ENCODE measurements around the gene PNMA8B.
"Not testable (repeated sequence)": the region's sequence is repeated elsewhere in the genome, so short reads cannot be mapped to it uniquely, and the experiment has no call there.

PNMA8B gene

DNA sequence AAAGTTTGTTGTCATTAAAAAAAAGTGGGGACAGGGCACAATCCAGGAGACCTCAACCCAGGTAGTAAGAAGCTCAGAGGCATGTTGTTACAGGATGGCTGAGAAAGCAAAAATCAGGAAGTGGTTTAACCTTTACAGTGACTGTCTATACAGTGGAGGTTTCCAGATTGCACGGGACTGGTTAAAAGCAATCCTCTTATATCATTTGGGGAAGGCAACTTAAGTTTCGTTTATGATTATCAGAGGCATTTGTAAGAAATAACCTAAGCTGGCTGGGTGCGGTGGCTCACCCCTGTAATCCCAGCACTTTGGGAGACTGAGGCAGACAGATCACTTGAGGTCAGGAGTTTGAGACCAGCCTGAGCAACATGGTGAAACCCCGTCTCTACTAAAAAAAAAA is 27.3 kb upstream of the PNMA8B start:
- not testable (repeated sequence) for DNase-seq
- peaks cover 62% of the 10 kb centered on the region for H3K4me1 Mint-ChIP-seq (ENCODE audit: low read depth)
- H3K9me3 Mint-ChIP-seq: peaks cover 22% of the 10 kb centered on the region

DNA sequence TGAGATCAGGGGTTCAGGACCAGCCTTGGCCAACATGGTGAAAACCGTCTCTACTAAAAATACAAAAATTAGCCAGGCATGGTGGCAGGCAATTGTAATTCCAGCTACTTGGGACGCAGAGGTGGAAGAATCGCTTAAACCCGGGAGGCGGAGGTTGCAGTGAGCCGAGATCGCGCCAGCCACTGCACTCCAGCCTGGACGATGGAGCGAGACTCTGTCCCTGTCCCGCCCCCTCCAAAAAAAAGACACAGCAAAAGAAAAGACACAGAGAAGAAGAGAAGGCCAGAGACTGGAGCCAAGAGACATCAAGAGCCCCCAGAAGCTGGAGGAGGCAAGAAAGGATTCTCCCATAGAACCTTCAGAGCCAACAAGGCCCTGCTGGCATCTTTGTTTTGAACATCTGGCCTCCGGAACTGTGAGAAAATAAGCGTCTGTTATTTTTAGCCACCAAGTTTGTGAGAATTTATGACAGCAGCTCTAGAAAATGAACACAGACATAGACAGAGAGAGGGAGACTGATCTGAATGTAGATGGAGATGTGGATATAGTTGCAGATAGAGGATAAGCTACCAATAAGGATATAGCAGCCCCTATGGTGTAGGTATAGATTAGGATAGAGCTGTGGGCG is 25.7 kb upstream of the PNMA8B start:
- Mint-ChIP-seq H3K27me3 (no peaks in the 10 kb centered on the region), H3K4me3 (no peak overlapping the region), H3K27ac (peak overlapping the region; percentile 4), H3K36me3 (ENCODE audit: low read depth) (peaks cover 10% of the 10 kb centered on the region), H3K4me1 (ENCODE audit: low read depth) (peaks cover 62% of the 10 kb centered on the region), H3K9me3 (peaks cover 20% of the 10 kb centered on the region)
- no peak for DNase-seq

More for the DNA sequence above, 27.3 kb upstream of the PNMA8B start:
- H3K27me3 Mint-ChIP-seq, H3K4me3 Mint-ChIP-seq: not testable (repeated sequence)
- H3K36me3 Mint-ChIP-seq (ENCODE audit: low read depth): peaks cover 10% of the 10 kb centered on the region
- H3K27ac Mint-ChIP-seq: peak overlapping the region; percentile 90

DNA sequence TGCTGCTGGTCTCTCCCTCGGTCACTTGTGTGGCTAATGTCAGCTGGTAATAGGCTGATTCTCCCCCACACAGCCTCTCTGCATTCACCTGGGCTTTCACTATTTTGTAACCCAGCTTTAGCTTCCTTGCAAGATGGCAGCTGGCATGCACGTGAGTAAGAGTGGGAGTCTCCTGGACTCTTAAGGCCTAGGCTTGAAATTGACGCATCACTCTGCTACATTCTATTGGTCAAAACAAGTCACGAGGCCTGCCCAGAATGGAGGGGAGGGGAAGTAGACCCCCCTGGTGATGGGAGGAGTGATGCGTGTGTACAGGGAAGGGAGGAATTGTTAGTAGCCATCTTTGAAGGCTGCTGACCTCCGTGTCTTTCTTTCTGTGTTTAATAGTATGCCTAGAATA is 24.9 kb upstream of the PNMA8B start:
- no peak overlapping the region for H3K4me3 Mint-ChIP-seq
- DNase-seq: no peak
- peaks cover 15% of the 10 kb centered on the region for H3K9me3 Mint-ChIP-seq
- H3K36me3 Mint-ChIP-seq (ENCODE audit: low read depth): peaks cover 8% of the 10 kb centered on the region
- H3K27me3 Mint-ChIP-seq: no peaks in the 10 kb centered on the region
- H3K4me1 Mint-ChIP-seq (ENCODE audit: low read depth): peaks cover 63% of the 10 kb centered on the region
- H3K27ac Mint-ChIP-seq: no peak overlapping the region

DNA sequence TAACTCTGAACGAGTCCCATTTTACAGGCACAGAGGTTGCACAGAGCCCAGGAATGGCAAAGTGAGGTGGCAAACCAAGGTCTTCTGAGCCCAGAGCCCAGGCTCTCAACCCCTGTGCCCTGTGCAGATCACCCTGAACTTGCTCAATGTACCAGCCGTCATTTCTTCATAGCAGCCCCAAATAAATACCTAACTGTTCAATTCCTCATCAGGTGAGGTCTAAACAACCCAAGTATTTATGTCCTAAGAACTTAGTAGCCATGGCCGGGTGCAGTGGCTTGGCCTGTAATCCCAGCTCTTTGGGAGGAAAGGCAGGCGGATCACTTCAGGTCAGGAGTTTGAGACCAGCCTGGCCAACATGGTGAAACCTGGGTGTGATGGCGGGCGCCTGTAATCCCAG is 21.8 kb upstream of the PNMA8B start:
- Mint-ChIP-seq H3K36me3 (ENCODE audit: low read depth) (no peaks in the 10 kb centered on the region), H3K27ac (no peak overlapping the region), H3K4me1 (ENCODE audit: low read depth) (peaks cover 42% of the 10 kb centered on the region), H3K4me3 (no peak overlapping the region), H3K9me3 (peaks cover 3% of the 10 kb centered on the region), H3K27me3 (peaks cover 20% of the 10 kb centered on the region)
- no peak for DNase-seq

DNA sequence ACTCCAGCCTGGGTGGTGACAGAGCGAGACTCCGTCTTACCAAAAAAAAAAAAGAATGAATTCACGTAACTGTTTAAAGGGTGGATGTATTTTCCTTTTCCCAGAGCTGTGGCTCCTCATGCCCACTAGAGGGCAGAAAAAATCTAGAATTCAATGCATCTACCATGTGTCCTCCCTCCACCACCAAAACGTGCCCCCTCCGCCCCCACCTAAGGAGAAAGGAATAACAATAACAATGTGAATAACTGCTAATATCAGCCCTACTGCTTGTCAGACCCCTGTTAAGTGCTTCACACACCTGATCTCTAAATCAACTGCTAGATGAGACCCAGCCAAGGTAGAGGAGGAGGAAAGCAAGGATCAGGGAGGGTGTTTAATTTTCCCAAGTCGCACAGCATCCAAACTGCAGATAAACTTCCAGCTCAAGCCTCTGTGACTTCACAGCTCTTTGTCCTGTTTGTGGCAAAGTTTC is 20.2 kb upstream of the PNMA8B start:
- H3K27me3 Mint-ChIP-seq: peaks cover 27% of the 10 kb centered on the region
- H3K9me3 Mint-ChIP-seq: peaks cover 2% of the 10 kb centered on the region
- H3K36me3 Mint-ChIP-seq (ENCODE audit: low read depth): no peaks in the 10 kb centered on the region
- no peak overlapping the region for H3K27ac Mint-ChIP-seq
- H3K4me1 Mint-ChIP-seq (ENCODE audit: low read depth): peaks cover 29% of the 10 kb centered on the region
- no peak overlapping the region for H3K4me3 Mint-ChIP-seq
- DNase-seq: no peak

DNA sequence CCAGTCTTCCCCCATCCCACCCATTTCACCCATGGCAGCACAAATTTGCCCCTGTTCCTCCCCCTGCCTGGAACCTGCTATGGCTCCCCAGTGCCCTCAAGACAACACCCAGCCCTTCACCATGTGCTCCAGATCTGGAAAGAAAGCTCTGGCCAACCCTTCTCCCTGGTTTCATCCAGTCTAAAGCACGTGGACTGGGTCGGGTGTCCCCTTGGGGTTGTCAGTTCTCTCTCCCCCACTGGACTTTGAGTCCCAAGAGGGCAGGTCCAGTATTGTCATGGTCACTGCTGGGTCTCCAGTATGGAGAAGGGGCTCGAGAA is 19.6 kb upstream of the PNMA8B start:
- Mint-ChIP-seq H3K36me3 (ENCODE audit: low read depth) (no peaks in the 10 kb centered on the region), H3K4me1 (ENCODE audit: low read depth) (peaks cover 24% of the 10 kb centered on the region), H3K27ac (no peak overlapping the region), H3K9me3 (peaks cover 3% of the 10 kb centered on the region), H3K27me3 (peaks cover 28% of the 10 kb centered on the region), H3K4me3 (no peak overlapping the region)
- DNase-seq: no peak

DNA sequence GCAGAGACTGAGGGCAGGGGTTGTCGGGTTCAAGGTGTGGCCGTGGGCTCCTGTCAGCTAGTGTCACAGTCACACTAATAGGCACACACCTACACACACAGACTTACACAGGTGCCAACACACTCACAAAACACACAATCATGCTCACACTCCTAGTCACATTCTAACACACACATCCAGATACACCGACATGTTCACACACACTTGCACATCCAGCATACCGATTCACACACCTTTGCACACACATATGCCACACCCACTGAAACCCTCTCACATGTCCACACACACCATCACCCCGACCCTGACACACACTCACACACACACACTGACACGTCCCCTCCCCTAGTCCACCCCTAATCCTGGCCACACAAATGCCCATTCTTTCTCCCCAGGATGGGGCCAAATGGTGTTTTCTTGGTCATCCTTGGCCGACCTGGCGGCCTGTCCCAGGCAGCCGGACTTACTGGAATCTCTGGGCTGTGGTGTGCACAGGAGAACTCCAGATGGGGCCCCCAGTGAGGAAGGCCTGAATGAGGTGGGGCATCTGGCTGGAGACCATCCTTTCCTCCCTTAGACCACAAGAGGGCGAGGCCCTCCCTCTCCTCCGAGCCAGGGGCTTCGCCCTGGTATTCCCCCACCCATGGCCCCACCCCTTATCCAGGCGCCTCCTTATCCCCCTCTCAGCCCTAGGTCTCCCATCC is 19.1 kb upstream of the PNMA8B start:
- Mint-ChIP-seq H3K27me3 (peaks cover 28% of the 10 kb centered on the region), H3K9me3 (peaks cover 3% of the 10 kb centered on the region), H3K4me3 (no peak overlapping the region), H3K36me3 (ENCODE audit: low read depth) (no peaks in the 10 kb centered on the region), H3K27ac (no peak overlapping the region), H3K4me1 (ENCODE audit: low read depth) (peaks cover 20% of the 10 kb centered on the region)
- no peak for DNase-seq

DNA sequence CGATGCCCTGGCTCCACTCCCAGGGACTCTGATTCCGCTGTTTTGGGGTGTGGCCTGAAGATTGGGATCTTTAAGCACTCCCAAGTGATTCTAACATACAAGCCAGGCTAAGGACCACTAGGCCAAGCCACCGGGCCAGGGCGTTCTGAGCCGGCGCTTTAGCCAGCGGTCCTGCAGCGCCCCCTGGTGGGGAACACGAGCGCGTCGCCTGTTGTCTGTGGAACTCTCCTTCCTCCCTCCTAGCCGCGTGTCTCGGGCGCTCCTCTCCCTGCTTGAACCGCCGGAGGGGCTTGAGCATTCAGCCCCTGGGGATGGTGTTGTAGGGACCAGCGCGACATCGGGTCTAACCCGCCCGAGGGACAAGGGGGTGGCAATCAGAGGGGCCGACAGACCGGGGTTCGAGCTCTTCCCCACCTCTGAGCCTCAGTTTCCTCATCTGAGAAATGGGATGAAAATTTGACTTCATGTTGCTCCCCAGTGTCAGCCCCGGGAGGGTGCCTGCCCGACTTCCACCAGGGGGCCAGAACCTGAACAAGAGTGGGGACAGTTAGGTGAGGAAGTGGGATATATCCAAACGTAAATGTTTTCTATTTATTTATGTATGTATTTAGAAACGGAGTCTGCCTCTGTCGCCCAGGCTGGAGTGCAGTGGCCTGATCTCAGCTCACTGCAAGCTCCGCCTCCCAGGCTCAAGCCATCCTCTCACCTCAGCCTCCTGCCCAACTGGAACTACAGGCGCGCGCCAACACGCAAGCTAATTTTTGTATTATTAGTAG is 18.0 kb upstream of the PNMA8B start:
- Mint-ChIP-seq H3K27ac (no peak overlapping the region), H3K9me3 (peaks cover 3% of the 10 kb centered on the region), H3K4me1 (ENCODE audit: low read depth) (peaks cover 10% of the 10 kb centered on the region), H3K36me3 (ENCODE audit: low read depth) (no peaks in the 10 kb centered on the region), H3K27me3 (peaks cover 33% of the 10 kb centered on the region), H3K4me3 (no peak overlapping the region)
- peak; percentile 88 for DNase-seq

DNA sequence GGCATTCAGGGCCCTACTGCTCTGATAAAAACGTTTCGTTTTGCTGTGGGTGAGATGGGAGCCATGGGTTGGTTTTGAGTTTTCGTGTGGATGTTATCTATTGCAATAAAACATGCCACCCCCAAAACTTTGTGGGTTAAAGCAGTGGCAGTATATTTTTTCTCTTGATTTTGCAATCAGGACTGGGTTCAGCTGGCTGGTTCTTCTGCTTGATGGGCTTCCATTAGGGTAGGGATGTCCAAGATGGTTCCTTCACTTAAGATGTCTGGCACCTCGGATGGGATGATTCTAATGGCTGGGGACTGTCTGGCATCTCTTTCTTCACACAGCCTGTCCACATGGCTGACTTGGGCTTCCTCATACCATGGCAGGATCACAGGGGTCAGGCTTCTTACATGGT is 15.6 kb upstream of the PNMA8B start:
- no peak for DNase-seq
- peaks cover 3% of the 10 kb centered on the region for H3K9me3 Mint-ChIP-seq
- peaks cover 8% of the 10 kb centered on the region for H3K4me1 Mint-ChIP-seq (ENCODE audit: low read depth)
- peaks cover 47% of the 10 kb centered on the region for H3K27me3 Mint-ChIP-seq
- H3K27ac Mint-ChIP-seq: no peak overlapping the region
- no peaks in the 10 kb centered on the region for H3K36me3 Mint-ChIP-seq (ENCODE audit: low read depth)
- no peak overlapping the region for H3K4me3 Mint-ChIP-seq

DNA sequence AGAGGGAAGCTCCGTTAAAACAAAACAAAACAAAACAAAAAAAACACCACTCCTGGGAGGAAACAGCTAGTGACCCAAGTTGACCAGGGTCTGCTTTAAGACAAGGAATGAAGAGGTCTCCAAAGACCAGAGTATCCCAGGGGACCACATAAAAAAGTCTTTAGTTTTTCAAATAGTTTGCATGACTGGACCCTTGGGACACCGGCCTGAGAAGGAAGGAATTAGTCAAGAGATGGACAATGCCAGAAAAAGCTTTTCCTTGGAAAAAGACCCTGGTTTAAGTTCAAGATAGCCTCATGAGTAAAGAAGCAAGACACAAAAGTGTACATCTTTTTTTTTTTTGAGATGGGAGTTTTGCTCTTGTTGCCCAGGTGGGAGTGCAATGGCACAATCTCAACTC is 12.5 kb upstream of the PNMA8B start:
- Mint-ChIP-seq H3K4me1 (ENCODE audit: low read depth) (no peaks in the 10 kb centered on the region), H3K4me3 (no peak overlapping the region), H3K27ac (no peak overlapping the region), H3K9me3 (peaks cover 3% of the 10 kb centered on the region), H3K36me3 (ENCODE audit: low read depth) (no peaks in the 10 kb centered on the region), H3K27me3 (peaks cover 46% of the 10 kb centered on the region)
- no peak for DNase-seq

DNA sequence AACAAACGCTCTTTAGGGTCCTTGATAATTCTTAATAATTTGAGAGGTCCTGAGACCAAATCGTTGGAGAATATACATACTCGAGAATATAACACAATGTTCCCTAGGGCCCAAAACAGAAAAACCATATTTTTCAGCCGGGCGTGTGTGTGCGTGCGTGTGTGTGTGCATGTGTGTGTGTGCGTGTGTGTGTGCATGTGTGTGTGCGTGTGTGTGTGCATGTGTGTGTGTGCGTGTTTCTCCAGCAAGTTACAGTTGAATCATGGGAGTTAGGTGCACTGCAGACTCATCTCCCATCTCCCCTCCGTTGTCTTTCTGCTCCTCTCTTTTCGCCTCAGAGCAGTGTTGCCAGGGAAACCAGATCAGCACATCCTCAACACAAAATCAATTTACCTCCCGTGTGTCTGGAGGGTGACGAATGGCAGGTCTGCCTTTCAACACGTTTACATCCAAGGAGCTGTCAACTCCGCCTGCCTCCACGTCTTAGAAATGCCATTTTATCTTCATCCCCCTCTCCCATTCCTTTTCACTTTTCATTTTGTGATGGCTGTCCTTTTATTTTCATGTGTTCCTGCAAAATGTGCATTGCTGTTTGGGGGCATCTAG is 8.3 kb upstream of the PNMA8B start:
- Mint-ChIP-seq H3K4me1 (ENCODE audit: low read depth) (no peaks in the 10 kb centered on the region), H3K4me3 (no peak overlapping the region), H3K36me3 (ENCODE audit: low read depth) (no peaks in the 10 kb centered on the region), H3K27me3 (peaks cover 48% of the 10 kb centered on the region), H3K9me3 (no peaks in the 10 kb centered on the region), H3K27ac (no peak overlapping the region)
- no peak for DNase-seq

DNA sequence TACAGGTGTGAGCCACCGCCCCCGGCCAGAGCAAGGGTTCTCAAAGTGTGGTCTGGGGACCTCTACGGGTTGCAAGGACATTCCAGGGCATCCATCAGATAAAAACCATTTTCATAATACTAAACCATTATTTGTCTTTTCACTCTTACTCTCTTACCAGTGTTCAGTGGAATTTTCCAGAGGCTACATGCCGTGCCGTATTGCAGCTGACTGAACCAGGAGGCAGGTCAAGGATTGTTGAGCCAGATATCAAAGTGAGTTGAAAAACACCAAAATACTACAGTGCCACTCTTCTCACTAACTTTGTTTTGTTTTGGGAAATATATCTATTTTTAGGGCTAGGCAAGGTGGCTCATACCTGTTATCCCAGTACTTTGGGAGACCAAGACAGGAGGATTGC is 7.2 kb upstream of the PNMA8B start:
- Mint-ChIP-seq H3K4me1 (ENCODE audit: low read depth) (no peaks in the 10 kb centered on the region), H3K4me3 (no peak overlapping the region), H3K36me3 (ENCODE audit: low read depth) (no peaks in the 10 kb centered on the region), H3K9me3 (no peaks in the 10 kb centered on the region), H3K27ac (no peak overlapping the region), H3K27me3 (peaks cover 47% of the 10 kb centered on the region)
- no peak for DNase-seq

DNA sequence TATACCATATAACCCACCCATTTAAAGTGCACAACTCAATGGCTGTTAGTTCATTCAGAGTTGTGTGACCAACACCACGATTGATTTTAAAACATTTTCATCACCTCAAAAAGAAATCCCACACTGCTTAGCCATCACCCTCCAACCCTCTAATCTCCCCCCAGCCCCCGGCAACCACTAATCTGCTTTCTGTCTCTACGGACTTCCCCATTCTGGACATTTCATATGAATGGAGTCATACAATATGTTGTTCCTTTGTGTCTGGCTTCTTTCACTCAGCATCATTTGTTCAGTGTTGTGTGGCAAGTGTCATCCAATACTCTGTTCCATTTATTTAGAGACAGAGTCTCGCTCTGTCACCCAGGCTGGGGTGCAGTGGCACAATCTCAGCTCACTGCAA is 4.0 kb upstream of the PNMA8B start:
- Mint-ChIP-seq H3K9me3 (no peaks in the 10 kb centered on the region), H3K4me3 (no peak overlapping the region), H3K36me3 (ENCODE audit: low read depth) (no peaks in the 10 kb centered on the region), H3K27me3 (peaks cover 46% of the 10 kb centered on the region), H3K4me1 (ENCODE audit: low read depth) (peaks cover 1% of the 10 kb centered on the region), H3K27ac (no peak overlapping the region)
- no peak for DNase-seq

DNA sequence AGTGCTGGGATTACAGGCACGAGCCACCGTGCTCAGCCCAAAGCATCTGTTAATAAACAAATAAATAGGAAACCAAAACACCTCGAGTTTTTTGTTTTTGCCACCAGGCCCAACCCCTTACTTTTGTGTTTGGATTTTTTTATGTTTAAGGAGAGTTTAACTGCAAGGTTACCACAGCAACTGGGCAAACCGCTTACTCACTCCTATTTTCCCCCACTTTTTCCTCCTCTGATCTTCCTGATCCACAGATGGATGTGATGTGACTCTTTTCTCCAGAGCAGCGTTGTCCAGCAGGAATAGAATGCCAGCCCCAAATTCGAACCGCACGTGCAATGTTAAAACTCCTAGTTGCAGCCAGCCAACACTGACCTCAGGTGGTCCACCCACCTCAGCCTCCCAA is 2.1 kb upstream of the PNMA8B start:
- Mint-ChIP-seq H3K4me1 (ENCODE audit: low read depth) (peaks cover 14% of the 10 kb centered on the region), H3K27ac (no peak overlapping the region), H3K4me3 (no peak overlapping the region), H3K9me3 (no peaks in the 10 kb centered on the region), H3K36me3 (ENCODE audit: low read depth) (no peaks in the 10 kb centered on the region), H3K27me3 (peaks cover 57% of the 10 kb centered on the region)
- no peak for DNase-seq

DNA sequence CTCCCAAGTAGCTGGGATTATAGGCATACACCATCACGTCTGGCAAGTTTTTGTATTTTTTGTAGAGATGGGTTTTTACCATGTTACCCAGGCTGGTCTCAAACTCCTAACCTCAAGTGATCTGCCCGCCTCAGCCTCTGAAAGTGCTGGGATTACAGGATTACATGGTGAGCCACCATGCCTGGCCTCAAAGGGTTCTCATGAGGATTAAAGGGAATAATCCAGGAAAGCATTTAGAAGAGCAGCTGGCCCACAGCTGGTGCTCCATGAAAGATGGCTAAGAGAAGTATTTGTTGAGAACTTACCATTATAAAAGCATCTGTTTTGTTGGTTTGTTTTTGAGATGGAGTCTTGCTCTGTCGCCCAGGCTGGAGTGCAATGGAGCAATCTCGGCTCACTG is 1.2 kb upstream of the PNMA8B start:
- not testable (repeated sequence) for H3K36me3 Mint-ChIP-seq (ENCODE audit: low read depth); H3K4me3 Mint-ChIP-seq

More for the DNA sequence above, 1.2 kb upstream of the PNMA8B start:
- Mint-ChIP-seq H3K27me3 (peaks cover 66% of the 10 kb centered on the region), H3K4me1 (ENCODE audit: low read depth) (peaks cover 16% of the 10 kb centered on the region)
- H3K27ac Mint-ChIP-seq, DNase-seq, H3K9me3 Mint-ChIP-seq: not testable (repeated sequence)
